Pancreas (tissue), 10 donors: ENCODE data around the gene CIAO2B. TPM values are rescaled to one million over a fixed set of nuclear protein-coding genes. Genes with fewer than 3 reads are reported as not detected.
"Not testable (repeated sequence)": the region's sequence is repeated elsewhere in the genome, so short reads cannot be mapped to it uniquely, and the experiment has no call there.

ENCODE experiments used
- ATAC-seq, 4 donors: fragments of 200-7000 bp; cut with Tn5 transposase; one replicate each; pipeline versions ENCODE4 v1.8.0 to v1.9.1; 2020; ENCODE audit warnings: mild to moderate bottlenecking in 4 of 4, moderate library complexity in 4 of 4
- DNase-seq, 6 donors: peaks; one replicate each; pipeline ENCODE4 v3.0.0-alpha.2; 2020
- FAIRE-seq: peaks from 2 replicates; lab custom pipeline; 2012; peaks lifted over from hg19 to GRCh38; lab: Jason Lieb, UNC
- H3K27ac ChIP-seq, 4 donors: fragments of 200-600 bp; sonication (generic); 1 replicate in 3 of 4; 2 replicates in 1 of 4; pipeline versions ENCODE4 v1.5.0 to v1.8.0; 2020
- H3K27me3 ChIP-seq, 4 donors: fragments of 200-600 bp; one replicate each; pipeline ENCODE4 v1.8.0; 2021
- H3K36me3 ChIP-seq, 3 donors: fragments of 200-600 bp; sonication (generic) in 1 of 3; one replicate each; pipeline versions ENCODE4 v1.5.0 to v1.8.0; 2020 to 2021
- H3K4me1 ChIP-seq, 3 donors: fragments of 200-600 bp; one replicate each; pipeline ENCODE4 v1.8.0; 2021
- H3K4me3 ChIP-seq, 4 donors: fragments of 200-600 bp; sonication (generic) in 2 of 4; one replicate each; pipeline versions ENCODE4 v1.5.0 to v1.8.0; 2020 to 2021
- H3K9me3 ChIP-seq, 4 donors: fragments of 200-600 bp; one replicate each; pipeline ENCODE4 v1.8.0; 2021
- WGBS, 2 donors: extraction: QIAGEN DNeasy Blood & Tissue Kit; methylation state at CpG; one replicate each; pipeline ENCODE4 v1.1.7; 2013; 5-methylcytosine and 5-hydroxymethylcytosine counted together
- intact Hi-C, 3 donors: fragments of 100-400 bp; cut with DNase I; formaldehyde crosslinking; loops; one replicate each; pipeline versions ENCODE4 v1.11.1 to v1.14.2; 2022
- polyA plus RNA-seq, 2 donors: library from polyadenylated mRNA; stranded (reverse); fragments of 200-250 nt; gene quantifications; one replicate each; pipeline ENCODE4 v1.2.3, GENCODE V29; 2013
- total RNA-seq, 6 donors: library from RNA; stranded (reverse); fragmentation: NEBNext Ultra II Directional in 4 of 6; extraction: Animal tissue kit (Norgen Biotek cat#: 25700) in 4 of 6; gene quantifications; one replicate each; pipeline versions ENCODE4 v1.2.1 to v1.2.4, GENCODE V29; 2021 to 2023
- TF ChIP-seq, protein P1 (sequence below), 4 donors: fragments of 200-600 bp; sonication (generic) in 3 of 4; IDR thresholded peaks; one replicate each; pipeline versions ENCODE4 v1.5.0 to v1.8.0; 2021; ENCODE audit warnings: antibody characterized with exemption in 4 of 4
- donor health status: healthy with polysubstance abuse.
- donor health status: DM: no; HTN: no; CAD: no; lungs with moderate emphysema.
- donor health status: DM: no; HTN: no; CAD: no.
- donor health status: control.
- donor health status: control.
- donor health status: Bipolar disorder and iron deficiency.
- donor health status: DM: yes; HTN: yes; CAD: no.
- donor health status: DM: no; HTN: no; CAD: no.
- donor health status: DM: no; HTN: no; CAD: no.
- donor health status: DM: yes; HTN: yes; CAD: no.

Gene CIAO2B
- total and polyA plus RNA-seq, 8 donors = 14.8 to 86.9 (median 26.3) TPM

DNA sequence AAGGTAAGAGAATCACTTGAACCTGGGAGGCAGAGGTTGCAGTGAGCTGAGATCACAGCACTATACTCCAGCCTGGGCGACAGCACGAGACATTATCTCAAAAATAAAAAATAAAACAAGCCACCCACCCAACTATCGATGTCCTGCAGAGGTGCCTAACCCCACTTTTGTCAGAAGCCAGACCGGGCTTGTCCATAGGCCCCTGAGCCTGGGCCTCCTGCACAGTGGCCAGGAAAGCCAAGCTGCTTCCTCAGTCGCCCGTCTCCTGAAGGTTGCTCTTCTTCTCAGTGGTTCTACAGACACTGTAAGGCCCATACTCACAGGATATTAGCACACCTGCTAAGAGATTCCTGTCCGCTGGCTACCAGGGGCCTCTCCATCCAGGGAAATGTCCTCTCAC lies 12.3 kb upstream of the CIAO2B start:
- Histone ChIP-seq H3K27ac (no peak overlapping the region), H3K36me3 (peaks cover 0 to 16% (median 13%) of the 10 kb centered on the region in 3 donors), H3K4me3 (no peak overlapping the region), H3K9me3 (no peaks in the 10 kb centered on the region), H3K27me3 (no peaks in the 10 kb centered on the region), H3K4me1 (peaks cover 0 to 5% (median 0%) of the 10 kb centered on the region in 3 donors)
- 59 to 78% methylated on average over 7 of the region's 7 CpGs for WGBS, 2 donors
- ATAC-seq (no peak), DNase-seq (peak in 1 of 6 donors; percentile 17), FAIRE-seq (no peak)
- intact Hi-C loops = no loop called here
- TF ChIP-seq, protein P1, sequence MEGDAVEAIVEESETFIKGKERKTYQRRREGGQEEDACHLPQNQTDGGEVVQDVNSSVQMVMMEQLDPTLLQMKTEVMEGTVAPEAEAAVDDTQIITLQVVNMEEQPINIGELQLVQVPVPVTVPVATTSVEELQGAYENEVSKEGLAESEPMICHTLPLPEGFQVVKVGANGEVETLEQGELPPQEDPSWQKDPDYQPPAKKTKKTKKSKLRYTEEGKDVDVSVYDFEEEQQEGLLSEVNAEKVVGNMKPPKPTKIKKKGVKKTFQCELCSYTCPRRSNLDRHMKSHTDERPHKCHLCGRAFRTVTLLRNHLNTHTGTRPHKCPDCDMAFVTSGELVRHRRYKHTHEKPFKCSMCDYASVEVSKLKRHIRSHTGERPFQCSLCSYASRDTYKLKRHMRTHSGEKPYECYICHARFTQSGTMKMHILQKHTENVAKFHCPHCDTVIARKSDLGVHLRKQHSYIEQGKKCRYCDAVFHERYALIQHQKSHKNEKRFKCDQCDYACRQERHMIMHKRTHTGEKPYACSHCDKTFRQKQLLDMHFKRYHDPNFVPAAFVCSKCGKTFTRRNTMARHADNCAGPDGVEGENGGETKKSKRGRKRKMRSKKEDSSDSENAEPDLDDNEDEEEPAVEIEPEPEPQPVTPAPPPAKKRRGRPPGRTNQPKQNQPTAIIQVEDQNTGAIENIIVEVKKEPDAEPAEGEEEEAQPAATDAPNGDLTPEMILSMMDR (IDR thresholded peaks at IDR 0.05) = no peak

DNA sequence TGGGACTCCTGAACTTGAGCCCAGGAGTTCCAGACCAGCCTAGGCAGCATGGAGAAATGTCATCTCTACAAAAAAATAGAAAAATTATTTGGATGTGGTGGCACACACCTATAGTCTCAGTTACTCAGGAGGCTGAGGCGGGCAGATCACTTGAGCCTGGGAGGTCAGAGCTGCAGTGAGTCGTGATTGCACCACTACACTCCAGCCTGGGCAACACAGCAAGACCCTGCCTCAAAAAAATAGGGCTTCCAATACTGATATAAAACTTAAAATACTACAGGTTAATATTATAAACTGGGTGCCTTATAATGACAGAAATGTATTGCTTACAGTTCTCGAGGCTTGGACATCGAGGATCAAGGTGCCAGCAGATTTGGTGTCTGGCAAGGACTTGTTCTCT lies 11.7 kb upstream of the CIAO2B start:
- Histone ChIP-seq H3K27me3 (no peaks in the 10 kb centered on the region), H3K4me1 (peaks cover 0 to 5% (median 0%) of the 10 kb centered on the region in 3 donors), H3K27ac (no peak overlapping the region), H3K4me3 (no peak overlapping the region), H3K9me3 (no peaks in the 10 kb centered on the region), H3K36me3 (peaks cover 0 to 22% (median 19%) of the 10 kb centered on the region in 3 donors)
- TF ChIP-seq, protein P1 (IDR thresholded peaks at IDR 0.05) = no peak
- ATAC-seq (no peak), DNase-seq (peak in 1 of 6 donors; percentile 8), FAIRE-seq (no peak)
- intact Hi-C loops = no loop called here
- WGBS, 2 donors = 63 to 79% methylated on average over 4 of the region's 4 CpGs

DNA sequence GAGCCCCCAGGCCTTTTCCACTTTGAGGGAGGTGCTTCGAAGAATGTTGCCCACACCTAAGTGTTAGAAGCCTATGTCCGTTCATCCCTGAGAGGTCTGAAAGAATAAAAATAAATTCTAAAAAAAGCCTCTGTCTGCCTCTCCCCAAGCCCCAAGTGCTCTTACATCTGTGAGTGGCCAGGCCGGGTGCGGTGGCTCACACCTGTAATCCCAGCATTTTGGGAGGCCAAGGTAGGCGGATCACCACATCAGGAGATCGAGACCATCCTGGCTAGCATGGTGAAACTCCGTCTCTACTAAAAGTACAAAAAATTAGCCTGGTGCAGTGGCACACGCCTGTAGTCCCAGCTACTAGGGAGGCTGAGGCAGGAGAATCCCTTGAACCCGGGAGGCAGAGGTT lies 10.8 kb upstream of the CIAO2B start:
- H3K4me3 ChIP-seq, H3K4me1 ChIP-seq, ATAC-seq, H3K9me3 ChIP-seq, H3K27me3 ChIP-seq, H3K27ac ChIP-seq, intact Hi-C loops, FAIRE-seq: not testable (repeated sequence)
- WGBS, 2 donors = 76 to 88% methylated on average over 9 of the region's 9 CpGs
- H3K36me3 ChIP-seq = peaks cover 0 to 30% (median 27%) of the 10 kb centered on the region in 3 donors
- peak in 1 of 6 donors; percentile 12 for DNase-seq

DNA sequence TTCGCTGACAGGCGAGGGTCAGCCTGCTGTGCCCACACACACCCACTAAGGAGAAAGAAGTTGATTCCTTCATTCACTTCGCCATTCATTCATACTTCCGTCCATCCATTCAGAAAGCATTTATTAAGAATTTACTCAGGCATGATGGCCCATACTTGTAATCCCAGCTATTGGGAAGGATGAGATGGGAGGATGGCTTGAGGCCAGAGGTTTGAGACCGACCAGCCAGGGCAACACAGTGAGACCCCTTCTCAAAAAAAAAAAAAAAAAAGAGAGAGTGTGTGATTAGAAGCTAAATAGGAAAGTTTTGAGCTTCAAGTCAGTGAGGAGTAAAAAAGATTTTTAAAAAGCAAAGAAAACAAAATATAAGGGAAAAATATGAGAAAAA lies 9.8 kb upstream of the CIAO2B start:
- DNase-seq (no peak), ATAC-seq (no peak), FAIRE-seq (no peak)
- H3K27me3 ChIP-seq = no peaks in the 10 kb centered on the region
- H3K27ac ChIP-seq = no peak overlapping the region
- WGBS, 2 donors = 88 to 90% methylated on average over 5 of the region's 5 CpGs
- no peak overlapping the region for H3K4me3 ChIP-seq
- TF ChIP-seq, protein P1 (IDR thresholded peaks at IDR 0.05) = no peak
- H3K4me1 ChIP-seq = peaks cover 0 to 5% (median 0%) of the 10 kb centered on the region in 3 donors
- no peaks in the 10 kb centered on the region for H3K9me3 ChIP-seq
- peaks cover 0 to 35% (median 27%) of the 10 kb centered on the region in 3 donors for H3K36me3 ChIP-seq
- intact Hi-C loops = no loop called here

DNA sequence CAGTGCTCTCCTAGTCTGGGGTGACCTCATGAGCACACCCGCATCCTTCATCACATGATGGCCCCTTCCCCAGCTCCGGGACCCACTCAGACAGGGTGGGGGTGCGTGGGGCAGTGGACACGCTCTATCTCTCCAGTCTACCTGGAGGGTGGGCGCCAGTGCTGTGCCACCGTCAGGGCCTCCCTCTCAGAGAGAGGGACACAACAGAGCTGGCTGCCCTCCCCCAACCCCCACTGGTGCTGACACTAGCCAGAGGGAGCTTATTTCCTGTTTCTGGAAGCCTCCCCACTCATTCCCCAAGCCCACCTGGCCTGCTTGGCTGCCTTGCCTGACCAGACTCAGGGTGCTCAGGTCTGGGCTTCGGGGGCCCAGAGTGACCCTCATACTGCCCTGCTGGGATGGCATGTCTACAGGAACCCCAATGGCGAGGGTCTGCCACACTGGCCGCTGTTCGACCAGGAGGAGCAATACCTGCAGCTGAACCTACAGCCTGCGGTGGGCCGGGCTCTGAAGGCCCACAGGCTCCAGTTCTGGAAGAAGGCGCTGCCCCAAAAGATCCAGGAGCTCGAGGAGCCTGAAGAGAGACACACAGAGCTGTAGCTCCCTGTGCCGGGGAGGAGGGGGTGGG lies 9.3 kb upstream of the CIAO2B start:
- H3K27me3 ChIP-seq = no peaks in the 10 kb centered on the region
- H3K36me3 ChIP-seq = peaks cover 0 to 35% (median 27%) of the 10 kb centered on the region in 3 donors
- FAIRE-seq (no peak), ATAC-seq (no peak), DNase-seq (peak in 1 of 6 donors; percentile 66)
- intact Hi-C loops = no loop called here
- H3K4me1 ChIP-seq = peaks cover 0 to 2% (median 0%) of the 10 kb centered on the region in 3 donors
- TF ChIP-seq, protein P1 (IDR thresholded peaks at IDR 0.05) = no peak
- no peaks in the 10 kb centered on the region for H3K9me3 ChIP-seq
- H3K4me3 ChIP-seq = no peak overlapping the region
- no peak overlapping the region for H3K27ac ChIP-seq
- WGBS, 2 donors = 91 to 93% methylated on average over 15 of the region's 15 CpGs
